BLaER1 (cell line): ENCODE data around the gene MAGOHB.
"Not testable (repeated sequence)": the region's sequence is repeated elsewhere in the genome, so short reads cannot be mapped to it uniquely, and the experiment has no call there.

Experiments used
- H3K27ac ChIP-seq: shearing (Covaris generic); formaldehyde crosslinking; 2 replicates; pipeline ENCODE4 v1.8.1; 2022
- H3K27me3 ChIP-seq: shearing (Covaris generic); formaldehyde crosslinking; 2 replicates; pipeline ENCODE4 v1.8.1; 2022
- H3K36me3 ChIP-seq: shearing (Covaris generic); formaldehyde crosslinking; 2 replicates; pipeline ENCODE4 v1.8.1; 2022
- H3K4me1 ChIP-seq: shearing (Covaris generic); formaldehyde crosslinking; 2 replicates; pipeline ENCODE4 v1.8.1; 2022
- H3K4me2 ChIP-seq: shearing (Covaris generic); formaldehyde crosslinking; 2 replicates; pipeline ENCODE4 v1.8.1; 2022
- H3K4me3 ChIP-seq: shearing (Covaris generic); formaldehyde crosslinking; 2 replicates; pipeline ENCODE4 v1.8.1; 2022
- H3K9ac ChIP-seq: shearing (Covaris generic); formaldehyde crosslinking; 2 replicates; pipeline ENCODE4 v1.8.1; 2022
- H3K9me3 ChIP-seq: shearing (Covaris generic); formaldehyde crosslinking; 2 replicates; pipeline ENCODE4 v1.8.1; 2022
- H4K20me1 ChIP-seq: shearing (Covaris generic); formaldehyde crosslinking; 2 replicates; pipeline ENCODE4 v1.8.1; 2022
- Cebpa-rat ChIP-seq: shearing (Covaris generic); IDR thresholded peaks from 2 replicates; pipeline ENCODE4 v1.8.1; 2022

MAGOHB gene

GRCh38 chr12:10614056-10614370 is 604 bp upstream of the MAGOHB start:
- Histone ChIP-seq H3K36me3 (peaks cover 14% of the 10 kb centered on the region), H4K20me1 (no peaks in the 10 kb centered on the region; the same call in 1 of the 2 replicates), H3K4me2 (peak overlapping the region; percentile 78), H3K9me3 (no peaks in the 10 kb centered on the region), H3K27ac (peak overlapping the region; percentile 95), H3K9ac (peak overlapping the region; percentile 97), H3K4me1 (peaks cover 23% of the 10 kb centered on the region), H3K4me3 (peak overlapping the region; percentile 92), H3K27me3 (no peaks in the 10 kb centered on the region)
- no peak for TF ChIP-seq Cebpa-rat

GRCh38 chr12:10612984-10613348 is 443 bp downstream of the MAGOHB start:
- no peak for TF ChIP-seq Cebpa-rat
- H3K4me1 ChIP-seq = peaks cover 23% of the 10 kb centered on the region
- H3K27ac ChIP-seq = peak overlapping the region; percentile 95
- H3K36me3 ChIP-seq = peaks cover 19% of the 10 kb centered on the region
- peak overlapping the region; percentile 98 for H3K4me2 ChIP-seq
- no peaks in the 10 kb centered on the region for H3K27me3 ChIP-seq
- H3K9me3 ChIP-seq = no peaks in the 10 kb centered on the region
- peak overlapping the region; percentile 92 for H3K4me3 ChIP-seq
- no peaks in the 10 kb centered on the region; the same call in 1 of the 2 replicates for H4K20me1 ChIP-seq
- peak overlapping the region; percentile 97 for H3K9ac ChIP-seq

- no peak for TF ChIP-seq Cebpa-rat
- no peaks in the 10 kb centered on the region; the same call in 1 of the 2 replicates for H4K20me1 ChIP-seq
- H3K4me2 ChIP-seq = peak overlapping the region; percentile 98
- H3K27ac ChIP-seq = no peak overlapping the region
- peaks cover 23% of the 10 kb centered on the region for H3K4me1 ChIP-seq
- H3K9me3 ChIP-seq = no peaks in the 10 kb centered on the region
- H3K36me3 ChIP-seq = peaks cover 23% of the 10 kb centered on the region
- H3K9ac ChIP-seq = peak overlapping the region; percentile 97
- H3K27me3 ChIP-seq = no peaks in the 10 kb centered on the region
- peak overlapping the region; percentile 92 for H3K4me3 ChIP-seq
Measured at GRCh38 chr12:10612110-10612509, 1.3 kb downstream of the MAGOHB start.

- peaks cover 23% of the 10 kb centered on the region for H3K4me1 ChIP-seq
- not testable (repeated sequence) for H3K9ac ChIP-seq, H3K4me3 ChIP-seq, H3K9me3 ChIP-seq, H3K27me3 ChIP-seq, H3K27ac ChIP-seq, H4K20me1 ChIP-seq
- peaks cover 28% of the 10 kb centered on the region for H3K36me3 ChIP-seq
- peak overlapping the region; percentile 23; the same call in 1 of the 2 replicates for H3K4me2 ChIP-seq
Measured at GRCh38 chr12:10611258-10611657, 2.2 kb downstream of the MAGOHB start.

- Histone ChIP-seq H3K9me3 (no peaks in the 10 kb centered on the region), H3K4me2 (no peak overlapping the region), H3K27ac (no peak overlapping the region), H3K36me3 (peaks cover 36% of the 10 kb centered on the region), H3K27me3 (no peaks in the 10 kb centered on the region), H3K9ac (no peak overlapping the region), H3K4me3 (no peak overlapping the region), H4K20me1 (no peaks in the 10 kb centered on the region; the same call in 1 of the 2 replicates), H3K4me1 (peaks cover 23% of the 10 kb centered on the region)
- no peak for TF ChIP-seq Cebpa-rat
Measured at GRCh38 chr12:10610188-10610587, 3.2 kb downstream of the MAGOHB start.

- TF ChIP-seq Cebpa-rat = no peak
- Histone ChIP-seq H3K9me3 (no peaks in the 10 kb centered on the region), H3K27me3 (no peaks in the 10 kb centered on the region), H3K9ac (no peak overlapping the region), H3K4me2 (no peak overlapping the region), H3K4me1 (peaks cover 18% of the 10 kb centered on the region), H3K27ac (no peak overlapping the region), H3K4me3 (no peak overlapping the region), H3K36me3 (peaks cover 45% of the 10 kb centered on the region), H4K20me1 (no peaks in the 10 kb centered on the region; the same call in 1 of the 2 replicates)
Measured at GRCh38 chr12:10607885-10608458, 5.4 kb downstream of the MAGOHB start.

GRCh38 chr12:10601860-10602259 is 11.5 kb downstream of the MAGOHB start:
- Histone ChIP-seq H3K4me3 (no peak overlapping the region), H4K20me1 (no peaks in the 10 kb centered on the region), H3K9me3 (no peaks in the 10 kb centered on the region), H3K9ac (no peak overlapping the region), H3K4me1 (no peaks in the 10 kb centered on the region), H3K36me3 (peaks cover 31% of the 10 kb centered on the region), H3K27ac (no peak overlapping the region), H3K27me3 (no peaks in the 10 kb centered on the region), H3K4me2 (no peak overlapping the region)
- no peak for TF ChIP-seq Cebpa-rat

- Histone ChIP-seq H4K20me1 (no peaks in the 10 kb centered on the region), H3K4me1 (no peaks in the 10 kb centered on the region), H3K9ac (no peak overlapping the region), H3K27ac (no peak overlapping the region), H3K36me3 (peaks cover 33% of the 10 kb centered on the region), H3K9me3 (no peaks in the 10 kb centered on the region), H3K4me3 (no peak overlapping the region), H3K27me3 (no peaks in the 10 kb centered on the region), H3K4me2 (no peak overlapping the region)
- no peak for TF ChIP-seq Cebpa-rat
Measured at GRCh38 chr12:10600988-10601387, 12.4 kb downstream of the MAGOHB start.

GRCh38 chr12:10595881-10596280 is 17.5 kb downstream of the MAGOHB start:
- Histone ChIP-seq H3K36me3 (peaks cover 26% of the 10 kb centered on the region), H3K4me3 (no peak overlapping the region), H3K9ac (no peak overlapping the region), H3K4me2 (no peak overlapping the region), H3K27me3 (no peaks in the 10 kb centered on the region), H3K4me1 (no peaks in the 10 kb centered on the region), H3K27ac (no peak overlapping the region), H3K9me3 (no peaks in the 10 kb centered on the region), H4K20me1 (no peaks in the 10 kb centered on the region)
- TF ChIP-seq Cebpa-rat = no peak

GRCh38 chr12:10590966-10591365 is 22.4 kb downstream of the MAGOHB start:
- Histone ChIP-seq H3K36me3 (peaks cover 26% of the 10 kb centered on the region), H4K20me1 (no peaks in the 10 kb centered on the region), H3K9me3 (no peaks in the 10 kb centered on the region), H3K27ac (no peak overlapping the region), H3K27me3 (no peaks in the 10 kb centered on the region), H3K4me3 (no peak overlapping the region), H3K4me2 (no peak overlapping the region), H3K4me1 (no peaks in the 10 kb centered on the region), H3K9ac (no peak overlapping the region)
- TF ChIP-seq Cebpa-rat = no peak

GRCh38 chr12:10584415-10584814 is 29.0 kb downstream of the MAGOHB start:
- Histone ChIP-seq H3K4me1 (peaks cover 7% of the 10 kb centered on the region), H3K27ac (no peak overlapping the region), H3K4me2 (no peak overlapping the region), H4K20me1 (no peaks in the 10 kb centered on the region), H3K27me3 (no peaks in the 10 kb centered on the region), H3K36me3 (peaks cover 20% of the 10 kb centered on the region; the same call in 1 of the 2 replicates), H3K4me3 (no peak overlapping the region), H3K9ac (no peak overlapping the region), H3K9me3 (peaks cover 22% of the 10 kb centered on the region)
- TF ChIP-seq Cebpa-rat = no peak
